Smooth muscle cell of the coronary artery (primary cell): ENCODE measurements around the gene MAGEB5. TPM values are rescaled to one million over a fixed set of nuclear protein-coding genes. Genes with fewer than 3 reads are reported as not detected.

Experiments
- total RNA-seq: library from RNA; depleted of rRNA; stranded (reverse); fragments of >200 nt; gene quantifications from 2 replicates; pipeline ENCODE4 v1.2.3, GENCODE V29; 2014; ENCODE audit warnings: low replicate concordance

The MAGEB5 gene, protein sequence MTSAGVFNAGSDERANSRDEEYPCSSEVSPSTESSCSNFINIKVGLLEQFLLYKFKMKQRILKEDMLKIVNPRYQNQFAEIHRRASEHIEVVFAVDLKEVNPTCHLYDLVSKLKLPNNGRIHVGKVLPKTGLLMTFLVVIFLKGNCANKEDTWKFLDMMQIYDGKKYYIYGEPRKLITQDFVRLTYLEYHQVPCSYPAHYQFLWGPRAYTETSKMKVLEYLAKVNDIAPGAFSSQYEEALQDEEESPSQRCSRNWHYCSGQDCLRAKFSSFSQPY
- not detected in 2 replicates for total RNA-seq

DNA sequence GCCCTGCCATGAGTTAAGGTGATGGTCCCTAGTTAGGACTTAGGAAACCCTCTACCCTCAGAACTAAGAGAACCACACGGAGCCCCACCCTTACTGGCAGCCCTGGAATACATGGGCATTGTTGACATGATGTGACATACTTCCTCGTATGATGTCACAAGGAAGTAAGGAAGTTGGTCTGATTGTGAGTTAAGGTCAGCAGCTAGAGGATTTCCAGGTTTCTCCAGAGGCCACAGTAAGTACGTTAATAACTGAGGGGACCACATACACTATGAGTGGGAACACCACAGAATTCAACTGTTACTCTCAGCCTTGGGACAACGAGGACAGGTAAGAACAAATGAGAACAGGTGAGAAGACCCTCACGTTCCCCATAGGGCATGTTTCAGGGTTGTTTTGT is at the start of gene MAGEB5:
Gene MAGEB5 (plus strand): TSS at position 301 of the 400 bp plus-strand sequence. CDS start 1,133 bp downstream, outside the sequence.

DNA sequence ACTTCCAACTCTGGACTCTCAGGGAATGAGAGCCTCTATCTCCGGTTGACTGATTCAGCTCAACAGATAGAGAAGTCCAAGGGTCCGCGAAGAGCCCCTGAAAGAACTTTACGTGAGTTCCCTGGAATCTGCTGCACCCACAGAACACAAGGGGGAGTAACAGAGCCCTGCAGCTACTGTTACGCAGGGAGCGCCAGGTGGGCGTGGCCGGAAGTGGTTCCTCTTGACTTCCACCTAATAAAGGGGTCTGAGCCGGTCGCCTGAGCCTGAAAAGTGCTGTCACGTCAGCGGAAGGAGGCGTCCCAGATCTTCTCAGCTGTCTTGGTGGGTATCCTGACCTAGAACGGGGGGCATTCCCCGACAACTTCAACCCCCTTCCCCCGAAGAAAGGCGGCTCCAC is 23.8 kb upstream of the MAGEB5 start, which contains the start of gene MAGEB6:
Gene MAGEB6 (plus strand): TSS at position 237 of the 400 bp plus-strand sequence. CDS start 1,407 bp downstream, outside the sequence.

Other genes with a start within 250 kb of the MAGEB5 start
- gene MAGEB18, start 77.8 kb upstream of the MAGEB5 start, total RNA-seq: not detected in 2 replicates
- gene MAGEB6B, start 55.6 kb upstream of the MAGEB5 start, total RNA-seq: not detected in 2 replicates
- not detected in 2 replicates for gene MAGEB6, start 23.7 kb upstream of the MAGEB5 start, total RNA-seq